OCI-LY3 (cell line): ENCODE results near the gene POLR2E.

Experiments used
- H2AFZ ChIP-seq: fragments of 200-600, 300-600 bp; shearing (Covaris generic); 2 replicates; pipeline ENCODE4 v1.6.0; 2014; ENCODE audit warnings: antibody characterized with exemption, low read depth, low read length
- H3K27ac ChIP-seq: fragments of 200-600, 300-600 bp; sonication (generic); 2 replicates; pipeline ENCODE4 v1.5.1; 2014; ENCODE audit warnings: mild to moderate bottlenecking, low read length, moderate library complexity, mixed read lengths
- H3K27me3 ChIP-seq: fragments of 200-600, 300-600 bp; sonication (generic); 2 replicates; pipeline ENCODE4 v1.6.1; 2014; ENCODE audit warnings: low read depth, low read length, mixed read lengths
- H3K36me3 ChIP-seq: fragments of 200-600, 300-600 bp; sonication (generic); replicated peaks from 2 replicates; pipeline ENCODE3; 2014; ENCODE audit warnings: low read depth, low read length, mixed read lengths
- H3K4me1 ChIP-seq: fragments of 300-600, 200-600 bp; sonication (generic); 2 replicates; pipeline ENCODE4 v1.6.1; 2014; ENCODE audit warnings: low read length, mixed read lengths
- H3K4me2 ChIP-seq: fragments of 200-600, 300-600 bp; sonication (generic); 2 replicates; pipeline ENCODE4 v1.6.1; 2014; ENCODE audit warnings: low read length, mixed read lengths
- H3K4me3 ChIP-seq: fragments of 300-600, 200-600 bp; sonication (generic); 2 replicates; pipeline ENCODE4 v1.5.1; 2014; ENCODE audit warnings: antibody characterized with exemption, mild to moderate bottlenecking, low read length, moderate library complexity
- H3K79me2 ChIP-seq: fragments of 300-600, 200-600 bp; shearing (Covaris generic); 2 replicates; pipeline ENCODE4 v1.6.1; 2014; ENCODE audit warnings: mild to moderate bottlenecking, low read length, mixed read lengths
- H3K9ac ChIP-seq: fragments of 300-600, 200-600 bp; shearing (Covaris generic); 2 replicates; pipeline ENCODE4 v1.6.0; 2014; ENCODE audit warnings: mild to moderate bottlenecking, low read length, moderate library complexity
- H3K9me3 ChIP-seq: fragments of 200-600, 300-600 bp; shearing (Covaris generic); 2 replicates; pipeline ENCODE4 v1.6.1; 2014; ENCODE audit warnings: low read length, mixed read lengths; ENCODE audit not compliant: insufficient read depth
- H4K20me1 ChIP-seq: fragments of 200-600, 300-600 bp; sonication (generic); 2 replicates; pipeline ENCODE4 v1.6.1; 2016; ENCODE audit warnings: low read length, mixed read lengths; ENCODE audit not compliant: insufficient read depth
- EZH2phosphoT487 ChIP-seq: fragments of 200-600 bp; shearing (Covaris generic); IDR thresholded peaks from 2 replicates; pipeline ENCODE4 v1.6.1; 2018; ENCODE audit warnings: antibody characterized with exemption, mixed run types, low read depth
- TF ChIP-seq, protein P1 (sequence below): fragments of 200-600, 300-600 bp; sonication (generic); IDR thresholded peaks from 2 replicates; pipeline ENCODE4 v1.5.1; 2014; ENCODE audit warnings: antibody characterized with exemption, low read length, low read depth

Gene POLR2E

DNA sequence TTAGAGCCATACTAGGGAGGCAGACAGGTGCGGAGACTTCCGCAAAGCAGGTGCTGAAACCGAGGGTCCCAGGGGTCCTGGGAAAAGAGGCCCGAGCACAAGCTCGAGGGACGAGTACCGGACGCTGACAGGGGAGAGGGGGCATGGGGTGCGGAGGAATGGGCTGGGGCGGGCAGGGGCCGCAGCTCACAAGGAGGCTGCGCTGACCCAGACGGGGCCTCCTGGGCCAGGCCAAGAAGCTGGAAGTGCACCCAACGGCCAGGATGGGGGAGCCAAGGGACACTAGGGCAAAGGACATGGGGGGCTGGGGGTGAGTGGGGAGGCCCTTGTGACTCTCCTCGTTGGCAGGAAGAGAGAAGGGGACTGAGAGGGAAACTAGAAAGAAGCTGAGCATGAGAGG, 1.8 kb downstream of the POLR2E start:
- peaks cover 37% of the 10 kb centered on the region for H3K36me3 ChIP-seq
- H3K4me1 ChIP-seq, result peaks cover 33% of the 10 kb centered on the region
- H3K9ac ChIP-seq, result peak overlapping the region; percentile 85
- no peak overlapping the region; the same call in 1 of the 2 replicates for H3K27ac ChIP-seq
- no peak for TF ChIP-seq EZH2phosphoT487
- TF ChIP-seq, protein P1, sequence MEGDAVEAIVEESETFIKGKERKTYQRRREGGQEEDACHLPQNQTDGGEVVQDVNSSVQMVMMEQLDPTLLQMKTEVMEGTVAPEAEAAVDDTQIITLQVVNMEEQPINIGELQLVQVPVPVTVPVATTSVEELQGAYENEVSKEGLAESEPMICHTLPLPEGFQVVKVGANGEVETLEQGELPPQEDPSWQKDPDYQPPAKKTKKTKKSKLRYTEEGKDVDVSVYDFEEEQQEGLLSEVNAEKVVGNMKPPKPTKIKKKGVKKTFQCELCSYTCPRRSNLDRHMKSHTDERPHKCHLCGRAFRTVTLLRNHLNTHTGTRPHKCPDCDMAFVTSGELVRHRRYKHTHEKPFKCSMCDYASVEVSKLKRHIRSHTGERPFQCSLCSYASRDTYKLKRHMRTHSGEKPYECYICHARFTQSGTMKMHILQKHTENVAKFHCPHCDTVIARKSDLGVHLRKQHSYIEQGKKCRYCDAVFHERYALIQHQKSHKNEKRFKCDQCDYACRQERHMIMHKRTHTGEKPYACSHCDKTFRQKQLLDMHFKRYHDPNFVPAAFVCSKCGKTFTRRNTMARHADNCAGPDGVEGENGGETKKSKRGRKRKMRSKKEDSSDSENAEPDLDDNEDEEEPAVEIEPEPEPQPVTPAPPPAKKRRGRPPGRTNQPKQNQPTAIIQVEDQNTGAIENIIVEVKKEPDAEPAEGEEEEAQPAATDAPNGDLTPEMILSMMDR, result no peak
- no peak overlapping the region for H2AFZ ChIP-seq
- H4K20me1 ChIP-seq, result peaks cover 21% of the 10 kb centered on the region
- H3K9me3 ChIP-seq, result no peaks in the 10 kb centered on the region
- H3K79me2 ChIP-seq, result peaks cover 35% of the 10 kb centered on the region
- H3K27me3 ChIP-seq, result no peaks in the 10 kb centered on the region
- peak overlapping the region; percentile 91 for H3K4me2 ChIP-seq
- peak overlapping the region; percentile 92 for H3K4me3 ChIP-seq

- TF ChIP-seq, protein P1, result no peak
- TF ChIP-seq EZH2phosphoT487, result no peak
- Histone ChIP-seq H3K4me3 (no peak overlapping the region), H3K36me3 (peaks cover 51% of the 10 kb centered on the region), H3K79me2 (peaks cover 35% of the 10 kb centered on the region), H4K20me1 (peaks cover 29% of the 10 kb centered on the region), H3K4me2 (no peak overlapping the region), H3K9ac (no peak overlapping the region), H3K27me3 (no peaks in the 10 kb centered on the region), H3K4me1 (peaks cover 48% of the 10 kb centered on the region), H2AFZ (no peak overlapping the region), H3K27ac (no peak overlapping the region), H3K9me3 (no peaks in the 10 kb centered on the region)
Measured at GRCh38 chr19:1091544-1092175, 3.5 kb downstream of the POLR2E start.

DNA sequence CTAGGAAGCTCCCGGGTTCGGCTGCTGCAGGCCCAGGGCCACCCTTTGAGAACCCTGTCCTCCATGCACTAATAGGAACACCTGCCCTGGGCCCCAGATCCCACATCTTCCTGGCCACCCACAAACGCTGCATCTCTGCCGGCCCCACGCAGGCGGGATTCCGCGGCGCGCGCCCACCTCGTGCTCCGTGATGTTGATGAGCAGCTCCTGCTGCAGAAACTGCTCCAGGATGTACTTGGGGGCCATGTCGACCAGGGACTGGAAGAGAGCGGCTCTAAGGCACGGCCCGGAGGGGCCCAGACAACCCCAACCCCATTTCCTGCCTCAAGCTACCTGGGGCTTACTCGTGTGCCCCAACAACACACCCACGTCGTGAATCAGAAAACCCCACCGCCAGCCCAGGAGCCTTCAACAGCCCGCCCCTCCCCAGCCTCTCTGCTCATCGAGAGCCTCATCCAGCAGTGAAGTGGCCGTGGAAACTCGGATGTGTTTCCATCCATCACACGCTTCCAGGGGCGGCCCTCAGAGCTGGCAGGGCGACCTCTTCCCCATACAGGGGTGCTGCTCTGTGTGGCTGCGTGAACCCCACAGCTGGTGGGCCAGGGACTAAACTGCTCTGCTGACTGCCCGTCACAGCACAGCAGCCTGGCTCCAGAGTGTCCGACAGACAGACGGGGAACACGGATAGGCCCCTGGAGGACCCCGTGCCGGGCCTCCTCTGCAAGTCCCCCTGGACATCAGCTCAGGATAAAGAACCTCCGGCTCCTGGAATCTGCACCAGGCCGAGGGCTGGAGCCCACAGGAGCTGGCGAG, 4.2 kb downstream of the POLR2E start:
- H4K20me1 ChIP-seq, result peaks cover 29% of the 10 kb centered on the region
- peaks cover 35% of the 10 kb centered on the region for H3K79me2 ChIP-seq
- H3K4me2 ChIP-seq, result no peak overlapping the region
- H3K4me3 ChIP-seq, result no peak overlapping the region
- peaks cover 41% of the 10 kb centered on the region for H3K4me1 ChIP-seq
- no peak overlapping the region for H3K9ac ChIP-seq
- no peak overlapping the region for H3K27ac ChIP-seq
- H3K36me3 ChIP-seq, result peaks cover 58% of the 10 kb centered on the region
- H2AFZ ChIP-seq, result no peak overlapping the region
- H3K9me3 ChIP-seq, result no peaks in the 10 kb centered on the region
- TF ChIP-seq EZH2phosphoT487, result no peak
- no peaks in the 10 kb centered on the region for H3K27me3 ChIP-seq

GRCh38 chr19:1089891-1090290, 5.3 kb downstream of the POLR2E start:
- Histone ChIP-seq H3K9ac (no peak overlapping the region), H3K9me3 (no peaks in the 10 kb centered on the region), H3K27ac (no peak overlapping the region), H3K4me2 (no peak overlapping the region), H3K27me3 (no peaks in the 10 kb centered on the region), H3K4me1 (peaks cover 36% of the 10 kb centered on the region), H2AFZ (no peak overlapping the region), H3K36me3 (peaks cover 64% of the 10 kb centered on the region), H4K20me1 (peaks cover 29% of the 10 kb centered on the region), H3K4me3 (no peak overlapping the region), H3K79me2 (peaks cover 32% of the 10 kb centered on the region)
- TF ChIP-seq, protein P1, result no peak
- TF ChIP-seq EZH2phosphoT487, result no peak
